NB4 (cell line): ENCODE results near the gene NT5DC1.

Source experiments
- CTCF ChIP-seq: IDR thresholded peaks from one replicate; pipeline ENCODE4 v1.5.1; 2012; ENCODE audit warnings: low read depth, low read length
- POLR2A ChIP-seq: IDR thresholded peaks from 2 replicates; pipeline ENCODE4 v1.6.1; 2011; ENCODE audit warnings: mild to moderate bottlenecking; ENCODE audit not compliant: insufficient read length; ENCODE audit errors: extremely low read depth

GRCh38 chr6:116158641-116159040 is 58.0 kb downstream of the NT5DC1 start:
- TF ChIP-seq POLR2A, result no peak
- TF ChIP-seq CTCF, result no peak
